Measurements from ENCODE around the gene TRMO. TPM values are rescaled to one million over a fixed set of nuclear protein-coding genes. Genes with fewer than 3 reads are reported as not detected.
"Not testable (repeated sequence)": the region's sequence is repeated elsewhere in the genome, so short reads cannot be mapped to it uniquely, and the experiment has no call there.

The TRMO gene
- total and polyA plus RNA-seq, 12 donors, result 4.4 to 12.8 (median 7.8) TPM

DNA sequence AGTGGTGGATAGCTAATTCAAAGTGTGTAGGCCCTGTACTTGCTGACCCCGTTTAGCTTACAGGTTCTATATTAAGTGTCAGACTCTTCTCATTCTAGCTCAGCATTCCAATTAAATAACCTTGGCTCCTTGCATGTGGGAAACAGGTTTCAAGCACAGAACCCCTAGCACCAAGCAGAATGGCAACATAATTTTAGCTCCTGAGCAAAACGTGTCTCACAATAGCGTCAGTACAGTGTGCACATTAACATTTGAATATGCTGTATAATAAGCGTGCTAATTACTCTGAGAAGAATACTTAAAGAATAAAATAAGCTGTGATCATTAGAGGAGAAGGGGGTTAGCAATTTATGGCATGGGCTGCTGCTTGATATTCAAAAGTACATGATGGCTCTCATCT, 39.8 kb upstream of the TRMO start:
- Histone ChIP-seq H3K27ac (no peak overlapping the region), H3K9me3 (no peaks in the 10 kb centered on the region), H3K4me1 (peaks cover 0 to 8% (median 0%) of the 10 kb centered on the region in 9 donors), H3K36me3 (no peaks in the 10 kb centered on the region), H3K27me3 (peaks cover 0 to 9% (median 0%) of the 10 kb centered on the region in 7 donors), H3K4me3 (no peak overlapping the region)
- DNase-seq (no peak), ATAC-seq (peak in 1 of 8 donors; percentile 19)
- WGBS, 2 donors, result 62 to 67% methylated on average over 4 of the region's 4 CpGs
- TF ChIP-seq, protein P1, sequence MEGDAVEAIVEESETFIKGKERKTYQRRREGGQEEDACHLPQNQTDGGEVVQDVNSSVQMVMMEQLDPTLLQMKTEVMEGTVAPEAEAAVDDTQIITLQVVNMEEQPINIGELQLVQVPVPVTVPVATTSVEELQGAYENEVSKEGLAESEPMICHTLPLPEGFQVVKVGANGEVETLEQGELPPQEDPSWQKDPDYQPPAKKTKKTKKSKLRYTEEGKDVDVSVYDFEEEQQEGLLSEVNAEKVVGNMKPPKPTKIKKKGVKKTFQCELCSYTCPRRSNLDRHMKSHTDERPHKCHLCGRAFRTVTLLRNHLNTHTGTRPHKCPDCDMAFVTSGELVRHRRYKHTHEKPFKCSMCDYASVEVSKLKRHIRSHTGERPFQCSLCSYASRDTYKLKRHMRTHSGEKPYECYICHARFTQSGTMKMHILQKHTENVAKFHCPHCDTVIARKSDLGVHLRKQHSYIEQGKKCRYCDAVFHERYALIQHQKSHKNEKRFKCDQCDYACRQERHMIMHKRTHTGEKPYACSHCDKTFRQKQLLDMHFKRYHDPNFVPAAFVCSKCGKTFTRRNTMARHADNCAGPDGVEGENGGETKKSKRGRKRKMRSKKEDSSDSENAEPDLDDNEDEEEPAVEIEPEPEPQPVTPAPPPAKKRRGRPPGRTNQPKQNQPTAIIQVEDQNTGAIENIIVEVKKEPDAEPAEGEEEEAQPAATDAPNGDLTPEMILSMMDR (IDR thresholded peaks at IDR 0.05), result no peak
- intact Hi-C loops (cut with DNase I), result no loop called here

DNA sequence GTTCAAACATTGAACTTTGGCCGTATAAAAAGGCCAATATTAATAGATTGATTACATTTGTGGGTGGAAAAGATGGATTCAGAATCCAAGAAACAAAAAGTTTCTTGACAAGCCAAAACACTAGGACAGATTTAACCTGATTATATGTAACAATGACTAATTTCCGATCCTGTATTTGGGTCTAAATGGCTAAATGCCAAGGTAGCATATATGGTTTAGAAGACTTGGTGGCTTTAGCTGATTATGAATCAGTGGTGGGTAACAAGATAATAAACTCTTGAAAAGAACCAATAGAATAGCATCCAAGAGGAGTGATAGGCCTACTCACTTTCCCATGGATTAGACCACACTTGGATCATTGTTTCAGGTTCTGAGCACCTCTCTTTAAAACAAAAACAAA, 39.1 kb upstream of the TRMO start:
- Histone ChIP-seq H3K27me3 (peaks cover 0 to 4% (median 0%) of the 10 kb centered on the region in 7 donors), H3K27ac (no peak overlapping the region), H3K4me3 (no peak overlapping the region), H3K36me3 (no peaks in the 10 kb centered on the region), H3K9me3 (no peaks in the 10 kb centered on the region), H3K4me1 (peaks cover 0 to 8% (median 0%) of the 10 kb centered on the region in 9 donors)
- intact Hi-C loops (cut with DNase I), result no loop called here
- no peak for DNase-seq
- TF ChIP-seq, protein P1 (IDR thresholded peaks at IDR 0.05), result no peak
- WGBS, 2 donors, result 85 to 89% methylated on average over 2 of the region's 2 CpGs
- no peak for ATAC-seq

DNA sequence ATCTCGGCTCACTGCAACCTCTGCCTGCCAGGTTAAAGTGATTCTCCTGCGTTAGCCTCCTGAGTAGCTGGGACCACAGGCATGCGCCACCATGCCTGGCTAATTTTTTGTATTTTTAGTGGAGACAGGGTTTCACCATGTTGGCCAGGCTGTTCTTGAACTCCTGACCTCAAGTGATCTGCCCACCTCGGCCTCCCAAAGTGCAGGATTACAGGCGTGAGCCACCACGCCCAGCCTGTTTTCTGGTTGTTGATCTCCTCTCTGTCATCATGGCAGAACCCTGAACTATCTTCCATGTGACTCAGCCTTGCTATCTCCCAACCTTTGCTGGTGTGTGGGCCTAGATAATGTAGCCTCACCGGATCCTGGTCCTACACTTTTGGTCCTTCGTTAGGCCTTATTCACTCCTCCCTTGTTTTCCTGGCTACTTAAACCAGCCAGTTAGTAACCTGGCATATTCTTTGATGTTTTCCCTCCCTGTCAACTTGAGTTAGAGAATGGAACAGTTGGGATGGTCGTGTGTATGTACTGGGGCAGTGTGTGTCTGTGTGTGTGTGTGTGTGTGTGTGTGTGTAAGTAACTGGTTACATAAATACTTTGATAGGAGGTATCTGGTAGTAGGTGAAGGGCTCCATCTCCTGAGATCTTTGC, 38.5 kb upstream of the TRMO start:
- H3K27ac ChIP-seq; H3K27me3 ChIP-seq; H3K4me1 ChIP-seq; H3K9me3 ChIP-seq; intact Hi-C loops (cut with DNase I); H3K36me3 ChIP-seq; DNase-seq; ATAC-seq; H3K4me3 ChIP-seq: not testable (repeated sequence)
- WGBS, 2 donors, result 83 to 85% methylated on average over 9 of the region's 9 CpGs

DNA sequence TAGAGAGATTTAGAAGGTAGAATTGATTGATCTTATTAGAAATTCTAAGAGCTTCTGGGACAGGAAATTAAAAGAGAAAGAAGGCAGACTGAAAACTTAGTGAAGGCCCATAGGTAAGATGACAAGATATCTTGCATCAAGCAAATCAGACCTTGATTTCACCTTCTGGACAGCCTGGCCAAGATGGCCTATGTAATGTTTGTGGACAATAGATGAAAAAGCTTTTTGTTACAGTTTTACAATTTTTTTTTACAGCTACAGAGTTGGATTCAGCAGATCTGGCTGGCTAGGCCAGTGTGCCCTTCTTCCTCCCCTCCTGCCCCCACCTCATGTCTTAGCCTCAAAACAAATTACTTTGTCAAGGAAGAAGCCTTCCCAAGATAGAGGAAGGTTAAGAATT, 37.3 kb upstream of the TRMO start:
- ATAC-seq, result no peak
- H3K4me1 ChIP-seq, result peaks cover 0 to 4% (median 0%) of the 10 kb centered on the region in 9 donors
- TF ChIP-seq, protein P1 (IDR thresholded peaks at IDR 0.05), result no peak
- DNase-seq, result no peak
- no peaks in the 10 kb centered on the region for H3K9me3 ChIP-seq
- no peak overlapping the region for H3K4me3 ChIP-seq
- no peaks in the 10 kb centered on the region for H3K27me3 ChIP-seq
- no peak overlapping the region for H3K27ac ChIP-seq
- no peaks in the 10 kb centered on the region for H3K36me3 ChIP-seq
- intact Hi-C loops (cut with DNase I), result no loop called here

GRCh38 chr9:97958812-97959511, 36.7 kb upstream of the TRMO start:
- WGBS, 2 donors, result 76% methylated on average over 5 of the region's 5 CpGs
- TF ChIP-seq, protein P1 (IDR thresholded peaks at IDR 0.05), result no peak
- ATAC-seq (no peak), DNase-seq (no peak)
- H3K36me3 ChIP-seq, result no peaks in the 10 kb centered on the region
- intact Hi-C loops (cut with DNase I), result no loop called here
- H3K27ac ChIP-seq, result no peak overlapping the region
- no peaks in the 10 kb centered on the region for H3K27me3 ChIP-seq
- H3K4me3 ChIP-seq, result no peak overlapping the region
- H3K4me1 ChIP-seq, result no peaks in the 10 kb centered on the region
- H3K9me3 ChIP-seq, result no peaks in the 10 kb centered on the region

Measured in heart right ventricle (tissue), 16 donors.